SK-N-SH (cell line): Measurements from ENCODE around the gene AHCYL1. TPM values are rescaled to one million over a fixed set of nuclear protein-coding genes. Genes with fewer than 3 reads are reported as not detected.

Source experiments
- CTCF ChIA-PET: fragments of 300-600, 350-600 bp; formaldehyde crosslinking; extraction: SDS; loops from one replicate; lab custom pipeline; 2021; lab: Yijun Ruan, JAX
- POLR2A ChIA-PET: fragments of 350-600 bp; sonication (Branson Sonifier 250); formaldehyde crosslinking; extraction: SDS; loops from one replicate; lab custom pipeline; 2020; ENCODE audit warnings: antibody characterized with exemption, inconsistent platforms; lab: Yijun Ruan, JAX
- DNase-seq: peaks from one replicate; pipeline ENCODE4 v3.0.0; 2012
- H2AFZ ChIP-seq: fragments of 200-600 bp; sonication (generic); 2 replicates; pipeline ENCODE4 v1.8.1; 2016; ENCODE audit warnings: antibody characterized with exemption, mild to moderate bottlenecking, low read depth
- H3F3A ChIP-seq: fragments of 200-600 bp; sonication (generic); replicated peaks from 2 replicates; pipeline ENCODE3; 2016; ENCODE audit warnings: antibody characterized with exemption, mild to moderate bottlenecking; ENCODE audit not compliant: insufficient read depth
- H3K27ac ChIP-seq, 2 experiments: fragments of 200-500 bp in 1 of 2; fragments of 200-600 bp in 1 of 2; sonication (Bioruptor generic) in 1 of 2; sonication (generic), shearing (Covaris generic) in 1 of 2; 2 replicates each; pipeline versions ENCODE4 v1.5.1 to v1.6.1; 2014 to 2016; ENCODE audit warnings: low read depth in 2 of 2, inconsistent platforms in 1 of 2, low read length in 1 of 2, mild to moderate bottlenecking in 1 of 2, mixed read lengths in 1 of 2
- H3K27me3 ChIP-seq: fragments of 200-600 bp; sonication (generic), shearing (Covaris generic); 2 replicates; pipeline ENCODE4 v1.6.1; 2016; ENCODE audit warnings: mixed run types; ENCODE audit not compliant: insufficient read depth
- H3K36me3 ChIP-seq, 2 experiments: fragments of 200-500 bp in 1 of 2; fragments of 200-600 bp in 1 of 2; sonication (Bioruptor generic) in 1 of 2; sonication (generic) in 1 of 2; replicated peaks in 1 of 2; 2 replicates each; pipeline versions ENCODE3 to v1.5.1; 2014 to 2016; ENCODE audit warnings: low read length in 1 of 2, mild to moderate bottlenecking in 1 of 2; ENCODE audit not compliant: insufficient read depth in 2 of 2, control insufficient read depth in 1 of 2
- H3K4me1 ChIP-seq, 2 experiments: fragments of 200-500 bp in 1 of 2; fragments of 200-600 bp in 1 of 2; sonication (Bioruptor generic) in 1 of 2; sonication (generic), shearing (Covaris generic) in 1 of 2; 2 replicates each; pipeline versions ENCODE4 v1.5.1 to v1.6.1; 2014 to 2016; ENCODE audit warnings: low read depth in 1 of 2, low read length in 1 of 2, mixed run types in 1 of 2; ENCODE audit not compliant: insufficient read depth in 2 of 2, control insufficient read depth in 1 of 2
- H3K4me2 ChIP-seq: fragments of 200-600 bp; sonication (generic), shearing (Covaris generic); 2 replicates; pipeline ENCODE4 v1.6.1; 2017; ENCODE audit warnings: mixed run types
- H3K4me3 ChIP-seq, 2 experiments: fragments of 200-500 bp in 1 of 2; fragments of 200-600 bp in 1 of 2; sonication (Bioruptor generic) in 1 of 2; sonication (generic), shearing (Covaris generic) in 1 of 2; 2 replicates each; pipeline versions ENCODE4 v1.5.1 to v1.8.1; 2014 to 2016; ENCODE audit warnings: low read depth in 2 of 2, inconsistent platforms in 1 of 2, low read length in 1 of 2, mild to moderate bottlenecking in 1 of 2, mixed read lengths in 1 of 2, moderate library complexity in 1 of 2
- H3K79me2 ChIP-seq: fragments of 200-600 bp; sonication (generic); 2 replicates; pipeline ENCODE4 v1.8.1; 2017; ENCODE audit warnings: mild to moderate bottlenecking; ENCODE audit not compliant: insufficient read depth
- H3K9ac ChIP-seq: fragments of 200-600 bp; sonication (generic); 2 replicates; pipeline ENCODE4 v1.6.1; 2017; ENCODE audit warnings: mixed run types
- H3K9me2 ChIP-seq: fragments of 200-600 bp; sonication (generic); 2 replicates; pipeline ENCODE4 v1.6.1; 2017; ENCODE audit warnings: mixed run types
- H3K9me3 ChIP-seq: fragments of 200-600 bp; sonication (generic); 2 replicates; pipeline ENCODE4 v1.6.1; 2017; ENCODE audit warnings: mixed run types, mild to moderate bottlenecking, moderate library complexity
- H4K20me1 ChIP-seq: fragments of 200-600 bp; sonication (generic); 2 replicates; pipeline ENCODE4 v1.6.1; 2017; ENCODE audit warnings: mild to moderate bottlenecking, mixed run types; ENCODE audit not compliant: insufficient read depth
- CHD2 ChIP-seq: fragments of 150-350 bp; IDR thresholded peaks from 2 replicates; pipeline ENCODE4 v1.6.1; 2018; ENCODE audit warnings: low read length; ENCODE audit not compliant: partially characterized antibody
- ELF1 ChIP-seq: IDR thresholded peaks from 2 replicates; pipeline ENCODE4 v1.4.0; 2012
- EZH2phosphoT487 ChIP-seq: fragments of 200-600 bp; sonication (generic); IDR thresholded peaks from 2 replicates; pipeline ENCODE4 v1.6.1; 2017; ENCODE audit warnings: low read depth, mixed run types, mild to moderate bottlenecking, antibody characterized with exemption, moderate library complexity, borderline replicate concordance
- FOSL2 ChIP-seq: IDR thresholded peaks from 2 replicates; pipeline ENCODE4 v1.4.0; 2012; ENCODE audit warnings: low read depth, mild to moderate bottlenecking, moderate library complexity, borderline replicate concordance
- FOXJ3 ChIP-seq: sonication (generic); formaldehyde crosslinking; IDR thresholded peaks from 2 replicates; pipeline ENCODE4 v1.5.1; 2020; ENCODE audit warnings: mild to moderate bottlenecking, missing genetic modification reagents
- GABPA ChIP-seq: IDR thresholded peaks from 2 replicates; pipeline ENCODE4 v1.4.0; 2012; ENCODE audit warnings: low read depth, mild to moderate bottlenecking
- GATA2 ChIP-seq: sonication (generic); formaldehyde crosslinking; IDR thresholded peaks from 2 replicates; pipeline ENCODE4 v1.5.0; 2020; ENCODE audit warnings: mild to moderate bottlenecking, missing genetic modification reagents
- JUND ChIP-seq: IDR thresholded peaks from 2 replicates; pipeline ENCODE4 v1.4.0; 2012
- MAX ChIP-seq: IDR thresholded peaks from 2 replicates; pipeline ENCODE4 v1.4.0; 2012; ENCODE audit warnings: low read depth
- MXI1 ChIP-seq: IDR thresholded peaks from 2 replicates; pipeline ENCODE4 v1.6.1; 2012; ENCODE audit warnings: mild to moderate bottlenecking, low read depth, low read length, improper control_type of control experiment
- NFIC ChIP-seq: IDR thresholded peaks from 2 replicates; pipeline ENCODE4 v1.4.0; 2012; ENCODE audit warnings: borderline replicate concordance
- PBX3 ChIP-seq: IDR thresholded peaks from 2 replicates; pipeline ENCODE4; 2012
- POLR2AphosphoS5 ChIP-seq: IDR thresholded peaks from 2 replicates; pipeline ENCODE4 v1.6.1; 2012; ENCODE audit warnings: low read depth, low read length
- RAD21 ChIP-seq: IDR thresholded peaks from 2 replicates; pipeline ENCODE4 v1.6.1; 2012; ENCODE audit warnings: mild to moderate bottlenecking, low read length
- RCOR1 ChIP-seq: fragments of 150-350 bp; IDR thresholded peaks from 2 replicates; pipeline ENCODE4 v1.6.1; 2017; ENCODE audit warnings: antibody characterized with exemption, low read length
- REST ChIP-seq: IDR thresholded peaks from 2 replicates; pipeline ENCODE4 v1.6.1; 2012; ENCODE audit warnings: mild to moderate bottlenecking, low read depth, low read length, moderate library complexity
- RFX5 ChIP-seq: IDR thresholded peaks from 2 replicates; pipeline ENCODE4 v1.6.1; 2012; ENCODE audit warnings: mild to moderate bottlenecking, improper control_type of control experiment, low read length
- SIN3A ChIP-seq: IDR thresholded peaks from 2 replicates; pipeline ENCODE4 v1.6.1; 2012; ENCODE audit warnings: low read depth, mild to moderate bottlenecking, low read length, moderate library complexity, borderline replicate concordance
- SMC3 ChIP-seq: IDR thresholded peaks from 2 replicates; pipeline ENCODE4 v1.6.1; 2012; ENCODE audit warnings: low read depth, low read length, improper control_type of control experiment
- TAF1 ChIP-seq: IDR thresholded peaks from 2 replicates; pipeline ENCODE4 v1.6.1; 2012; ENCODE audit warnings: low read depth, mild to moderate bottlenecking, low read length, moderate library complexity, borderline replicate concordance
- TEAD4 ChIP-seq: IDR thresholded peaks from 2 replicates; pipeline ENCODE4 v1.4.0; 2012; ENCODE audit warnings: mild to moderate bottlenecking, borderline replicate concordance; ENCODE audit not compliant: insufficient read depth
- YY1 ChIP-seq: IDR thresholded peaks from 2 replicates; pipeline ENCODE4 v1.4.0; 2012; ENCODE audit warnings: low read depth, mild to moderate bottlenecking
- WGBS: methylation state at CpG from one replicate; pipeline ENCODE4 v1.1.6; 2017; ENCODE audit warnings: low lambda C conversion rate; 5-methylcytosine and 5-hydroxymethylcytosine counted together
- polyA plus RNA-seq, 3 experiments: library from polyadenylated mRNA; depleted of rRNA; stranded (reverse); fragments of >200 nt; gene quantifications; 2 replicates each; pipeline ENCODE4 v1.2.3, GENCODE V29; 2012
- TF ChIP-seq, protein P1 (sequence below): IDR thresholded peaks from 2 replicates; pipeline ENCODE4 v1.4.0; 2012; ENCODE audit warnings: low read depth, borderline replicate concordance
- TF ChIP-seq, protein P2 (sequence below): fragments of 200-600 bp; sonication (generic); IDR thresholded peaks from 2 replicates; pipeline ENCODE4 v1.6.1; 2017; ENCODE audit warnings: antibody characterized with exemption, mild to moderate bottlenecking, moderate library complexity

Gene AHCYL1
- polyA plus RNA-seq, 1 of the 3 experiments (the other 2 are of a cell fraction), result 39.7 TPM

DNA sequence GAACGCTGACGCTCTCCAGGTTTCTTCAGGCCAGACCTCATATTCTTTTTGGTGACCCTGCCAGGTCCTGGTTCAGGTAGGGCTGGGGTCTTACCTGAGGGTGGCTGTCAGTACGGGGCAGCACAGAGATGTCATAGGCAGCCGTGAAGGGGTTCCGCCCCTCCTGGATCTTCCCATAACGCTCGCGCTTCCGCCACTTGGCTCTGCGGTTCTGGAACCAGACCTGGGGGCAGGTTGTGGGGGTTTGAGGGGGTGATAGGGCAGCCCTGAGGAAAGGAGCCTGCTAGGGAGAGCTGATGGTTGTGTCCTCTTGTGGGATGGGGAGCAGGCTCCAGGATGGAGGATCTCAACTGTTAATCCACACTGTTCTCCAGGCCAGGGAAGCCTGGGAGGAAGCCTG lies 76.8 kb downstream of the AHCYL1 start (continued):
- no peak for TF ChIP-seq GABPA

DNA sequence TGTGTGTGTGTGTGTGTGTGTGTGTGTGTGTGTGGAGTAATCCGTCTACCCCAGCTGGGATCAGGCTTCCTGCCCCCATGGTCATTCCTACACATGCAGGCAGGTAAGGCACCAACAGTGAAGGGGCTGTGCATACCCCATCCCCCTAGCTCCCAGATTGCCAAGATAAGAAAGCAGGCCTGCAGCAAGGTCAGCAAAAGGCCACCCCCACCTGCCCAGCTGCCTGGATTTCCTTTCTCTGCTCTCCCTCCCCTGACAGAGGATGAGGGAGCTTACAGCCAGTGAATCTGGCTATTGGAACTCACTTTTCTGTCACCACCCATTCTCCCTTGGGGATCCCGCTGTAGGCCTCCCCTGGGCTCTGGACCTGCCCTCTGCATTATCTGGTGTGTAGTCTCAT lies 78.0 kb downstream of the AHCYL1 start:
- Histone ChIP-seq H3K9me2 (no peaks in the 10 kb centered on the region), H3K9me3 (no peaks in the 10 kb centered on the region), H3K4me3 (no peak overlapping the region), H2AFZ (no peak overlapping the region), H4K20me1 (peaks cover 6% of the 10 kb centered on the region), H3K4me2 (no peak overlapping the region), H3K9ac (no peak overlapping the region), H3K4me1 (peaks cover 18 to 83% of the 10 kb centered on the region in 2 experiments), H3K27me3 (no peaks in the 10 kb centered on the region), H3F3A (peaks cover 13% of the 10 kb centered on the region), H3K36me3 (peaks cover 4 to 10% of the 10 kb centered on the region in 2 experiments), H3K27ac (peak overlapping the region in 1 of 2 experiments; percentile 93; a peak in 2 of 4 replicates), H3K79me2 (no peaks in the 10 kb centered on the region)
- POLR2A ChIA-PET, result interaction anchor here (1.0 kb wide), 1 partner anchor 13 kb away, joined by 3 read pairs; no protein-coding TSS in a partner anchor
- peak; percentile 71 for DNase-seq
- CTCF ChIA-PET, result interaction anchor here (0.7 to 42.0 kb wide), 7 partner anchors 12 to 250 kb away, joined by 3 to 1768 read pairs (median 3); partner anchors contain the start of gene UBL4B
- 83% methylated on average over 1 of the region's 2 CpGs for WGBS
- no peak for TF ChIP-seq REST
- no peak for TF ChIP-seq PBX3
- TF ChIP-seq FOSL2, result no peak
- no peak for TF ChIP-seq YY1
- no peak for TF ChIP-seq GABPA
- no peak for TF ChIP-seq JUND
- TF ChIP-seq RCOR1, result peak; percentile 66; the same call in 1 of the 2 replicates
- no peak for TF ChIP-seq POLR2AphosphoS5
- TF ChIP-seq FOXJ3 (CRISPR knock-in tag), result peak; percentile 62; the same call in 1 of the 2 replicates
- TF ChIP-seq, protein P1, sequence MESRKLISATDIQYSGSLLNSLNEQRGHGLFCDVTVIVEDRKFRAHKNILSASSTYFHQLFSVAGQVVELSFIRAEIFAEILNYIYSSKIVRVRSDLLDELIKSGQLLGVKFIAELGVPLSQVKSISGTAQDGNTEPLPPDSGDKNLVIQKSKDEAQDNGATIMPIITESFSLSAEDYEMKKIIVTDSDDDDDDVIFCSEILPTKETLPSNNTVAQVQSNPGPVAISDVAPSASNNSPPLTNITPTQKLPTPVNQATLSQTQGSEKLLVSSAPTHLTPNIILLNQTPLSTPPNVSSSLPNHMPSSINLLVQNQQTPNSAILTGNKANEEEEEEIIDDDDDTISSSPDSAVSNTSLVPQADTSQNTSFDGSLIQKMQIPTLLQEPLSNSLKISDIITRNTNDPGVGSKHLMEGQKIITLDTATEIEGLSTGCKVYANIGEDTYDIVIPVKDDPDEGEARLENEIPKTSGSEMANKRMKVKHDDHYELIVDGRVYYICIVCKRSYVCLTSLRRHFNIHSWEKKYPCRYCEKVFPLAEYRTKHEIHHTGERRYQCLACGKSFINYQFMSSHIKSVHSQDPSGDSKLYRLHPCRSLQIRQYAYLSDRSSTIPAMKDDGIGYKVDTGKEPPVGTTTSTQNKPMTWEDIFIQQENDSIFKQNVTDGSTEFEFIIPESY, result no peak
- TF ChIP-seq SIN3A, result no peak
- no peak for TF ChIP-seq ELF1
- TF ChIP-seq, protein P2, sequence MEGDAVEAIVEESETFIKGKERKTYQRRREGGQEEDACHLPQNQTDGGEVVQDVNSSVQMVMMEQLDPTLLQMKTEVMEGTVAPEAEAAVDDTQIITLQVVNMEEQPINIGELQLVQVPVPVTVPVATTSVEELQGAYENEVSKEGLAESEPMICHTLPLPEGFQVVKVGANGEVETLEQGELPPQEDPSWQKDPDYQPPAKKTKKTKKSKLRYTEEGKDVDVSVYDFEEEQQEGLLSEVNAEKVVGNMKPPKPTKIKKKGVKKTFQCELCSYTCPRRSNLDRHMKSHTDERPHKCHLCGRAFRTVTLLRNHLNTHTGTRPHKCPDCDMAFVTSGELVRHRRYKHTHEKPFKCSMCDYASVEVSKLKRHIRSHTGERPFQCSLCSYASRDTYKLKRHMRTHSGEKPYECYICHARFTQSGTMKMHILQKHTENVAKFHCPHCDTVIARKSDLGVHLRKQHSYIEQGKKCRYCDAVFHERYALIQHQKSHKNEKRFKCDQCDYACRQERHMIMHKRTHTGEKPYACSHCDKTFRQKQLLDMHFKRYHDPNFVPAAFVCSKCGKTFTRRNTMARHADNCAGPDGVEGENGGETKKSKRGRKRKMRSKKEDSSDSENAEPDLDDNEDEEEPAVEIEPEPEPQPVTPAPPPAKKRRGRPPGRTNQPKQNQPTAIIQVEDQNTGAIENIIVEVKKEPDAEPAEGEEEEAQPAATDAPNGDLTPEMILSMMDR, result no peak
- no peak for TF ChIP-seq TEAD4
- no peak for TF ChIP-seq MXI1
- TF ChIP-seq EZH2phosphoT487, result no peak
- peak; percentile 52 for TF ChIP-seq CHD2
- no peak; the same call in 1 of the 2 replicates for TF ChIP-seq SMC3
- TF ChIP-seq GATA2, result peak; percentile 78
- no peak for TF ChIP-seq RFX5
- no peak for TF ChIP-seq NFIC
- TF ChIP-seq MAX, result no peak
- 0 out of 2 replicates have a peak, but pooled peaks have one; percentile 9 for TF ChIP-seq RAD21
- no peak for TF ChIP-seq TAF1
